GM12878 (cell line): ENCODE data around the gene EHD2. TPM values are rescaled to one million over a fixed set of nuclear protein-coding genes. Genes with fewer than 3 reads are reported as not detected.

Experiments used
- ASH2L ChIP-seq: fragments of 300-600, 200-600 bp; sonication (generic); IDR thresholded peaks from 2 replicates; pipeline ENCODE4 v1.6.1; 2017; ENCODE audit warnings: low read depth, mild to moderate bottlenecking, borderline replicate concordance
- GATAD2B ChIP-seq: fragments of 450-650 bp; conservative IDR thresholded peaks from 2 replicates; pipeline ENCODE4 v1.6.1; 2017; ENCODE audit warnings: low read depth, mild to moderate bottlenecking, moderate library complexity
- PAX8 ChIP-seq: fragments of 450-650 bp; IDR thresholded peaks from 2 replicates; pipeline ENCODE4 v1.6.1; 2017; ENCODE audit warnings: mild to moderate bottlenecking, moderate library complexity
- ZNF217 ChIP-seq: fragments of 450-650 bp; IDR thresholded peaks from 2 replicates; pipeline ENCODE4 v1.6.1; 2017; ENCODE audit warnings: antibody characterized with exemption, mild to moderate bottlenecking
- ZNF274 ChIP-seq: IDR thresholded peaks from one replicate; pipeline ENCODE4 v1.8.0; 2011; ENCODE audit not compliant: insufficient read length, insufficient read depth
- ZNF384 ChIP-seq: IDR thresholded peaks from 2 replicates; pipeline ENCODE4 v1.6.1; 2012; ENCODE audit warnings: low read depth, mild to moderate bottlenecking, low read length, improper control_type of control experiment, borderline replicate concordance
- polyA plus RNA-seq, 11 experiments: library from polyadenylated mRNA; depleted of rRNA in 4 of 11; unstranded in 6 of 11; stranded (reverse) in 5 of 11; fragments of >200 nt; fragmentation: Nextera tagmentation in 4 of 11; fragmentation: Illumina TruSeq in 1 of 11; extraction: Ambion mirVana in 4 of 11; extraction: Trizol in 1 of 11; gene quantifications; 1 replicate in 1 of 11; 2 replicates in 10 of 11; pipeline versions ENCODE4 v1.2.1 to v1.2.3, GENCODE V29; 2011 to 2016; ENCODE audit warnings: inconsistent platforms in 2 of 11, missing spikeins in 2 of 11, low read depth in 1 of 11
- total RNA-seq, 4 experiments: library from RNA; depleted of rRNA in 3 of 4; stranded (reverse); fragments of >200 nt in 3 of 4; fragmentation: Illumina TruSeq in 1 of 4; extraction: Trizol in 1 of 4; gene quantifications; 2 replicates each; pipeline versions ENCODE4 v1.2.1 to v1.2.3, GENCODE V29; 2013 to 2021
- TF ChIP-seq, protein P1 (sequence below): fragments of 450-650 bp; formaldehyde crosslinking; IDR thresholded peaks from 2 replicates; pipeline ENCODE4 v1.4.0; 2022; ENCODE audit warnings: mild to moderate bottlenecking, moderate library complexity
- TF ChIP-seq, protein P2 (sequence below): fragments of 450-650 bp; IDR thresholded peaks from 2 replicates; pipeline ENCODE4 v1.6.1; 2018; ENCODE audit warnings: borderline replicate concordance, mild to moderate bottlenecking; ENCODE audit not compliant: partially characterized antibody
- TF ChIP-seq, protein P3 (sequence below): IDR thresholded peaks from 2 replicates; pipeline ENCODE4 v1.6.1; 2011; ENCODE audit warnings: borderline replicate concordance, low read depth, mild to moderate bottlenecking, moderate library complexity, mixed read lengths, low read length; ENCODE audit not compliant: insufficient read depth; ENCODE audit errors: extremely low read length
- TF ChIP-seq, protein P4 (sequence below): fragments of 450-650 bp; IDR thresholded peaks from 2 replicates; pipeline ENCODE4 v1.6.1; 2017; ENCODE audit warnings: low read depth, mild to moderate bottlenecking, moderate library complexity
- TF ChIP-seq, protein P5 (sequence below): IDR thresholded peaks from 2 replicates; pipeline ENCODE4 v1.6.1; 2012; ENCODE audit warnings: improper control_type of control experiment, low read depth, low read length; ENCODE audit not compliant: insufficient replicate concordance

EHD2 gene
- total and polyA plus RNA-seq, 10 of the 15 experiments (the other 5 are each of a cell fraction or from before 2014, with no cell fraction given), result 0.12 to 0.24 (median 0.23) TPM; not detected in 7

DNA sequence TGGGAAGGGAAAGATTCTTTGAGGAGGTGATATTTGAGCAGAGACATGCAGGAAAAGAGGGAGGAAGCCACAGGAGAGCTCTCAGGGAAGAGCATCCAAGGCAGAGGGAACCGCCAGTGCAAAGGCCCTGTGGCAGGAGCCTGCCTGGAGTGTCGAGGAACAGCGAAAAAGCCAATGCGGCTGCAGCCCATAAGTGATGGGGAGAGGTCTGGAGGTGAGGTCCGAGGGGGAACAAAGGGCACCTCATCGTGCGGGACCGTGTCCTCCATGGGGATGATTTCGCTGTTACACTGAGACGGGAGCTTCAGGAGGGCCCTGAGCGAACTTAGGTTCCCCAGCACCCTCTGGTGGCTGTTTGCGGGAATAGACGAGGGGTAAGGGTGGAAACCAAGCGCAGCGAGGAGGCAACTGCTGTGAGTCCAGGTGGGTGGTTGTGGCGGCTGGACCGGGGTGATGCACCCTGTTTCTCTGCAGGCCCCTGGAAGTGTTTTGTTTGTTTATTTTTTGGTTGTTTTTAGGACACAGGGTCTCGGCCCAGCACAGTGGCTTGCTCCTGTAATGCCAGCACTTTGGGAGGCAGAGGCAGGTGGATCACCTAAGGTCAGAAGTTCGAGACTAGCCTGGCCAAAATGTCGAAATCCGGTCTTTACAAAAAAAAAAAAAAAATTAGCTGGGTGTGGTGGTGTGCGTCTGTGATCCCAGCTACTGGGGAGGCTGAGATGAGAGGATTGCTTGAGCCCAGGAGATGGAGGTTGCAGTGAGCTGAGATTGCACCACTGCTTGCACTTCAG, 5.9 kb upstream of the EHD2 start (continued):
- TF ChIP-seq, protein P1, sequence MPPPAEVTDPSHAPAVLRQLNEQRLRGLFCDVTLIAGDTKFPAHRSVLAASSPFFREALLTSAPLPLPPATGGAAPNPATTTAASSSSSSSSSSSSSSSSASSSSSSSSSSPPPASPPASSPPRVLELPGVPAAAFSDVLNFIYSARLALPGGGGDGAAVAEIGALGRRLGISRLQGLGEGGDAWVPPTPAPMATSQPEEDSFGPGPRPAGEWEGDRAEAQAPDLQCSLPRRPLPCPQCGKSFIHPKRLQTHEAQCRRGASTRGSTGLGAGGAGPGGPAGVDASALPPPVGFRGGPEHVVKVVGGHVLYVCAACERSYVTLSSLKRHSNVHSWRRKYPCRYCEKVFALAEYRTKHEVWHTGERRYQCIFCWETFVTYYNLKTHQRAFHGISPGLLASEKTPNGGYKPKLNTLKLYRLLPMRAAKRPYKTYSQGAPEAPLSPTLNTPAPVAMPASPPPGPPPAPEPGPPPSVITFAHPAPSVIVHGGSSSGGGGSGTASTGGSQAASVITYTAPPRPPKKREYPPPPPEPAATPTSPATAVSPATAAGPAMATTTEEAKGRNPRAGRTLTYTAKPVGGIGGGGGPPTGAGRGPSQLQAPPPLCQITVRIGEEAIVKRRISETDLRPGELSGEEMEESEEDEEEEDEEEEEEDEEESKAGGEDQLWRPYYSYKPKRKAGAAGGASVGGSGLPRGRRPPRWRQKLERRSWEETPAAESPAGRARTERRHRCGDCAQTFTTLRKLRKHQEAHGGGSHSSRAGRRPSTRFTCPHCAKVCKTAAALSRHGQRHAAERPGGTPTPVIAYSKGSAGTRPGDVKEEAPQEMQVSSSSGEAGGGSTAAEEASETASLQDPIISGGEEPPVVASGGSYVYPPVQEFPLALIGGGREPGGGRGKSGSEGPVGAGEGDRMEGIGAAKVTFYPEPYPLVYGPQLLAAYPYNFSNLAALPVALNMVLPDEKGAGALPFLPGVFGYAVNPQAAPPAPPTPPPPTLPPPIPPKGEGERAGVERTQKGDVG, result no peak
- TF ChIP-seq GATAD2B, result no peak
- TF ChIP-seq ZNF217, result no peak
- TF ChIP-seq, protein P2, sequence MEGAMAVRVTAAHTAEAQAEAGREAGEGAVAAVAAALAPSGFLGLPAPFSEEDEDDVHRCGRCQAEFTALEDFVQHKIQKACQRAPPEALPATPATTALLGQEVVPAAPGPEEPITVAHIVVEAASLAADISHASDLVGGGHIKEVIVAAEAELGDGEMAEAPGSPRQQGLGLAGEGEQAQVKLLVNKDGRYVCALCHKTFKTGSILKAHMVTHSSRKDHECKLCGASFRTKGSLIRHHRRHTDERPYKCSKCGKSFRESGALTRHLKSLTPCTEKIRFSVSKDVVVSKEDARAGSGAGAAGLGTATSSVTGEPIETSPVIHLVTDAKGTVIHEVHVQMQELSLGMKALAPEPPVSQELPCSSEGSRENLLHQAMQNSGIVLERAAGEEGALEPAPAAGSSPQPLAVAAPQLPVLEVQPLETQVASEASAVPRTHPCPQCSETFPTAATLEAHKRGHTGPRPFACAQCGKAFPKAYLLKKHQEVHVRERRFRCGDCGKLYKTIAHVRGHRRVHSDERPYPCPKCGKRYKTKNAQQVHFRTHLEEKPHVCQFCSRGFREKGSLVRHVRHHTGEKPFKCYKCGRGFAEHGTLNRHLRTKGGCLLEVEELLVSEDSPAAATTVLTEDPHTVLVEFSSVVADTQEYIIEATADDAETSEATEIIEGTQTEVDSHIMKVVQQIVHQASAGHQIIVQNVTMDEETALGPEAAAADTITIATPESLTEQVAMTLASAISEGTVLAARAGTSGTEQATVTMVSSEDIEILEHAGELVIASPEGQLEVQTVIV, result no peak
- TF ChIP-seq ASH2L, result no peak
- TF ChIP-seq, protein P3, sequence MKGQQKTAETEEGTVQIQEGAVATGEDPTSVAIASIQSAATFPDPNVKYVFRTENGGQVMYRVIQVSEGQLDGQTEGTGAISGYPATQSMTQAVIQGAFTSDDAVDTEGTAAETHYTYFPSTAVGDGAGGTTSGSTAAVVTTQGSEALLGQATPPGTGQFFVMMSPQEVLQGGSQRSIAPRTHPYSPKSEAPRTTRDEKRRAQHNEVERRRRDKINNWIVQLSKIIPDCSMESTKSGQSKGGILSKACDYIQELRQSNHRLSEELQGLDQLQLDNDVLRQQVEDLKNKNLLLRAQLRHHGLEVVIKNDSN, result no peak
- no peak for TF ChIP-seq ZNF384
- TF ChIP-seq, protein P4, sequence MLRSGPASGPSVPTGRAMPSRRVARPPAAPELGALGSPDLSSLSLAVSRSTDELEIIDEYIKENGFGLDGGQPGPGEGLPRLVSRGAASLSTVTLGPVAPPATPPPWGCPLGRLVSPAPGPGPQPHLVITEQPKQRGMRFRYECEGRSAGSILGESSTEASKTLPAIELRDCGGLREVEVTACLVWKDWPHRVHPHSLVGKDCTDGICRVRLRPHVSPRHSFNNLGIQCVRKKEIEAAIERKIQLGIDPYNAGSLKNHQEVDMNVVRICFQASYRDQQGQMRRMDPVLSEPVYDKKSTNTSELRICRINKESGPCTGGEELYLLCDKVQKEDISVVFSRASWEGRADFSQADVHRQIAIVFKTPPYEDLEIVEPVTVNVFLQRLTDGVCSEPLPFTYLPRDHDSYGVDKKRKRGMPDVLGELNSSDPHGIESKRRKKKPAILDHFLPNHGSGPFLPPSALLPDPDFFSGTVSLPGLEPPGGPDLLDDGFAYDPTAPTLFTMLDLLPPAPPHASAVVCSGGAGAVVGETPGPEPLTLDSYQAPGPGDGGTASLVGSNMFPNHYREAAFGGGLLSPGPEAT, result no peak
- no peak for TF ChIP-seq PAX8
- TF ChIP-seq, protein P5, sequence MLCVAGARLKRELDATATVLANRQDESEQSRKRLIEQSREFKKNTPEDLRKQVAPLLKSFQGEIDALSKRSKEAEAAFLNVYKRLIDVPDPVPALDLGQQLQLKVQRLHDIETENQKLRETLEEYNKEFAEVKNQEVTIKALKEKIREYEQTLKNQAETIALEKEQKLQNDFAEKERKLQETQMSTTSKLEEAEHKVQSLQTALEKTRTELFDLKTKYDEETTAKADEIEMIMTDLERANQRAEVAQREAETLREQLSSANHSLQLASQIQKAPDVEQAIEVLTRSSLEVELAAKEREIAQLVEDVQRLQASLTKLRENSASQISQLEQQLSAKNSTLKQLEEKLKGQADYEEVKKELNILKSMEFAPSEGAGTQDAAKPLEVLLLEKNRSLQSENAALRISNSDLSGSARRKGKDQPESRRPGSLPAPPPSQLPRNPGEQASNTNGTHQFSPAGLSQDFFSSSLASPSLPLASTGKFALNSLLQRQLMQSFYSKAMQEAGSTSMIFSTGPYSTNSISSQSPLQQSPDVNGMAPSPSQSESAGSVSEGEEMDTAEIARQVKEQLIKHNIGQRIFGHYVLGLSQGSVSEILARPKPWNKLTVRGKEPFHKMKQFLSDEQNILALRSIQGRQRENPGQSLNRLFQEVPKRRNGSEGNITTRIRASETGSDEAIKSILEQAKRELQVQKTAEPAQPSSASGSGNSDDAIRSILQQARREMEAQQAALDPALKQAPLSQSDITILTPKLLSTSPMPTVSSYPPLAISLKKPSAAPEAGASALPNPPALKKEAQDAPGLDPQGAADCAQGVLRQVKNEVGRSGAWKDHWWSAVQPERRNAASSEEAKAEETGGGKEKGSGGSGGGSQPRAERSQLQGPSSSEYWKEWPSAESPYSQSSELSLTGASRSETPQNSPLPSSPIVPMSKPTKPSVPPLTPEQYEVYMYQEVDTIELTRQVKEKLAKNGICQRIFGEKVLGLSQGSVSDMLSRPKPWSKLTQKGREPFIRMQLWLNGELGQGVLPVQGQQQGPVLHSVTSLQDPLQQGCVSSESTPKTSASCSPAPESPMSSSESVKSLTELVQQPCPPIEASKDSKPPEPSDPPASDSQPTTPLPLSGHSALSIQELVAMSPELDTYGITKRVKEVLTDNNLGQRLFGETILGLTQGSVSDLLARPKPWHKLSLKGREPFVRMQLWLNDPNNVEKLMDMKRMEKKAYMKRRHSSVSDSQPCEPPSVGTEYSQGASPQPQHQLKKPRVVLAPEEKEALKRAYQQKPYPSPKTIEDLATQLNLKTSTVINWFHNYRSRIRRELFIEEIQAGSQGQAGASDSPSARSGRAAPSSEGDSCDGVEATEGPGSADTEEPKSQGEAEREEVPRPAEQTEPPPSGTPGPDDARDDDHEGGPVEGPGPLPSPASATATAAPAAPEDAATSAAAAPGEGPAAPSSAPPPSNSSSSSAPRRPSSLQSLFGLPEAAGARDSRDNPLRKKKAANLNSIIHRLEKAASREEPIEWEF, result no peak
- no peak for TF ChIP-seq ZNF274
